GM19328 (cell line): Measurements from ENCODE around the gene ARMC9.
"Not testable (repeated sequence)": the region's sequence is repeated elsewhere in the genome, so short reads cannot be mapped to it uniquely, and the experiment has no call there.

Source experiments
- ATAC-seq: cut with Tn5 transposase; IDR thresholded peaks from one replicate; pipeline ENCODE4 v1.9.1; 2021; ENCODE audit warnings: mild to moderate bottlenecking, moderate library complexity; ENCODE audit not compliant: unreplicated experiment

Gene ARMC9

GRCh38 chr2:231359441-231359840 is 161.0 kb downstream of the ARMC9 start:
- ATAC-seq = no peak

GRCh38 chr2:231359948-231360347 is 161.5 kb downstream of the ARMC9 start:
- no peak for ATAC-seq

GRCh38 chr2:231360401-231360800 is 162.0 kb downstream of the ARMC9 start:
- no peak for ATAC-seq

GRCh38 chr2:231360881-231361371 is 162.5 kb downstream of the ARMC9 start:
- ATAC-seq = no peak

- peak; percentile 87 for ATAC-seq
These were observed 163.5 kb downstream of the ARMC9 start for GRCh38 chr2:231361701-231362554.

GRCh38 chr2:231362555-231363184 is 164.2 kb downstream of the ARMC9 start:
- ATAC-seq = no peak

GRCh38 chr2:231364061-231364460 is 165.6 kb downstream of the ARMC9 start:
- no peak for ATAC-seq

- ATAC-seq = no peak
These were observed 166.8 kb downstream of the ARMC9 start for GRCh38 chr2:231364961-231365810.

- no peak for ATAC-seq
These were observed 168.7 kb downstream of the ARMC9 start for GRCh38 chr2:231367178-231367577.

- ATAC-seq = no peak
These were observed 171.4 kb downstream of the ARMC9 start for GRCh38 chr2:231369580-231370428.

- no peak for ATAC-seq
These were observed 172.0 kb downstream of the ARMC9 start for GRCh38 chr2:231370429-231370748.

- ATAC-seq = no peak
These were observed 172.5 kb downstream of the ARMC9 start for GRCh38 chr2:231370749-231371429.

GRCh38 chr2:231371430-231372054 is 173.1 kb downstream of the ARMC9 start:
- ATAC-seq = no peak

GRCh38 chr2:231372326-231372725 is 173.9 kb downstream of the ARMC9 start:
- no peak for ATAC-seq

GRCh38 chr2:231373184-231373583 is 174.8 kb downstream of the ARMC9 start:
- no peak for ATAC-seq

GRCh38 chr2:231373786-231374349 is 175.4 kb downstream of the ARMC9 start:
- ATAC-seq = no peak

- ATAC-seq = no peak
These were observed 176.3 kb downstream of the ARMC9 start for GRCh38 chr2:231374771-231375170.

- not testable (repeated sequence) for ATAC-seq
These were observed 177.7 kb downstream of the ARMC9 start for GRCh38 chr2:231375994-231376615.

GRCh38 chr2:231376857-231377256 is 178.4 kb downstream of the ARMC9 start:
- ATAC-seq = no peak
